ENCODE data around the gene STXBP6.

The STXBP6 gene

GRCh38 chr14:25049568-25050268 is at the start of gene STXBP6:
TSS of gene STXBP6 (minus strand) at chr14:25050147. CDS start at chr14:24974818, 75,329 bp downstream.
- no peak for DNase-seq

GRCh38 chr14:25097120-25097519 is 47.2 kb upstream of the STXBP6 start:
- DNase-seq, result no peak

GRCh38 chr14:25095736-25096437 is 45.9 kb upstream of the STXBP6 start:
- no peak for DNase-seq

- DNase-seq, result no peak
Measured at GRCh38 chr14:25094171-25094907, 44.4 kb upstream of the STXBP6 start.

- DNase-seq, result no peak
Measured at GRCh38 chr14:25092258-25092740, 42.4 kb upstream of the STXBP6 start.

- DNase-seq, result no peak
Measured at GRCh38 chr14:25090716-25091454, 40.9 kb upstream of the STXBP6 start.

- DNase-seq, result no peak
Measured at GRCh38 chr14:25090256-25090655, 40.3 kb upstream of the STXBP6 start.

- DNase-seq, result no peak
Measured at GRCh38 chr14:25089496-25089895, 39.5 kb upstream of the STXBP6 start.

- no peak for DNase-seq
Measured at GRCh38 chr14:25086821-25087396, 37.0 kb upstream of the STXBP6 start.

GRCh38 chr14:25086081-25086480 is 36.1 kb upstream of the STXBP6 start:
- no peak for DNase-seq

- no peak for DNase-seq
Measured at GRCh38 chr14:25080682-25081081, 30.7 kb upstream of the STXBP6 start.

GRCh38 chr14:25079311-25079710 is 29.4 kb upstream of the STXBP6 start:
- no peak for DNase-seq

- no peak for DNase-seq
Measured at GRCh38 chr14:25074099-25074685, 24.2 kb upstream of the STXBP6 start.

GRCh38 chr14:25069879-25070278 is 19.9 kb upstream of the STXBP6 start:
- DNase-seq, result no peak

- DNase-seq, result no peak
Measured at GRCh38 chr14:25067600-25067999, 17.7 kb upstream of the STXBP6 start.

GRCh38 chr14:25062022-25062321 is 12.0 kb upstream of the STXBP6 start:
- no peak for DNase-seq

GRCh38 chr14:25056688-25057078 is 6.7 kb upstream of the STXBP6 start:
- no peak for DNase-seq

- DNase-seq, result no peak
Measured at GRCh38 chr14:25055992-25056687, 6.2 kb upstream of the STXBP6 start.

- DNase-seq, result no peak
Measured at GRCh38 chr14:25055005-25055404, 5.1 kb upstream of the STXBP6 start.

GRCh38 chr14:25053585-25053984 is 3.6 kb upstream of the STXBP6 start:
- DNase-seq, result no peak

- no peak for DNase-seq
Measured at GRCh38 chr14:25052921-25053320, 3.0 kb upstream of the STXBP6 start.

GRCh38 chr14:25052385-25052784 is 2.4 kb upstream of the STXBP6 start:
- DNase-seq, result no peak

Measured in CD4-positive, alpha-beta T cell treated with Interferon alpha-2 for 1 hour (primary cell).